ENCODE data around the gene TPD52L2.
"Not testable (repeated sequence)": the region's sequence is repeated elsewhere in the genome, so short reads cannot be mapped to it uniquely, and the experiment has no call there.

DNA sequence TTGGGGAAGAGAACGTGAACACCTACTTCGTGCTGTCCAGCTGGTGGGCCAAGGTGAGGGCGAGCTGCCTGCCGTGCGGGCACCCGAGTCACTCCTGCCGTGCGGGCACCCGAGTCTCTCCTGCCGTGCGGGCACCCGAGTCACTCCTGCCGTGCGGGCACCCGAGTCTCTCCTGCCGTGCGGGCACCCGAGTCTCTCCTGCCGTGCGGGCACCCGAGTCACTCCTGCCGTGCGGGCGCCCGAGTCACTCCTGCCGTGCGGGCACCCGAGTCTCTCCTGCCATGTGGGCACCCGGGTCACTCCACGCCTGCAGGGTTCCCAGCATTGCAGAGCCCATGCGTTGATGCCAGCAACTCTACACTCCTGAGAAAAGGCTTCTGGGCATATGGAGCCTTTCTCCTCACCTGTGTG lies 64.4 kb downstream of the TPD52L2 start:
- TF ChIP-seq EZH2 (IDR thresholded peaks at IDR 0.05; ENCODE audit: low read depth), result not testable (repeated sequence)
- TF ChIP-seq, protein P1, sequence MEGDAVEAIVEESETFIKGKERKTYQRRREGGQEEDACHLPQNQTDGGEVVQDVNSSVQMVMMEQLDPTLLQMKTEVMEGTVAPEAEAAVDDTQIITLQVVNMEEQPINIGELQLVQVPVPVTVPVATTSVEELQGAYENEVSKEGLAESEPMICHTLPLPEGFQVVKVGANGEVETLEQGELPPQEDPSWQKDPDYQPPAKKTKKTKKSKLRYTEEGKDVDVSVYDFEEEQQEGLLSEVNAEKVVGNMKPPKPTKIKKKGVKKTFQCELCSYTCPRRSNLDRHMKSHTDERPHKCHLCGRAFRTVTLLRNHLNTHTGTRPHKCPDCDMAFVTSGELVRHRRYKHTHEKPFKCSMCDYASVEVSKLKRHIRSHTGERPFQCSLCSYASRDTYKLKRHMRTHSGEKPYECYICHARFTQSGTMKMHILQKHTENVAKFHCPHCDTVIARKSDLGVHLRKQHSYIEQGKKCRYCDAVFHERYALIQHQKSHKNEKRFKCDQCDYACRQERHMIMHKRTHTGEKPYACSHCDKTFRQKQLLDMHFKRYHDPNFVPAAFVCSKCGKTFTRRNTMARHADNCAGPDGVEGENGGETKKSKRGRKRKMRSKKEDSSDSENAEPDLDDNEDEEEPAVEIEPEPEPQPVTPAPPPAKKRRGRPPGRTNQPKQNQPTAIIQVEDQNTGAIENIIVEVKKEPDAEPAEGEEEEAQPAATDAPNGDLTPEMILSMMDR (conservative IDR thresholded peaks at IDR 0.05), result not testable (repeated sequence)
